HG02610 (cell line): ENCODE measurements around the gene CYB5D1.
"Not testable (repeated sequence)": the region's sequence is repeated elsewhere in the genome, so short reads cannot be mapped to it uniquely, and the experiment has no call there.

ENCODE experiments used
- ATAC-seq: cut with Tn5 transposase; IDR thresholded peaks from one replicate; pipeline ENCODE4 v1.9.1; 2021; ENCODE audit warnings: mild to moderate bottlenecking, moderate library complexity; ENCODE audit not compliant: unreplicated experiment

Gene CYB5D1

DNA sequence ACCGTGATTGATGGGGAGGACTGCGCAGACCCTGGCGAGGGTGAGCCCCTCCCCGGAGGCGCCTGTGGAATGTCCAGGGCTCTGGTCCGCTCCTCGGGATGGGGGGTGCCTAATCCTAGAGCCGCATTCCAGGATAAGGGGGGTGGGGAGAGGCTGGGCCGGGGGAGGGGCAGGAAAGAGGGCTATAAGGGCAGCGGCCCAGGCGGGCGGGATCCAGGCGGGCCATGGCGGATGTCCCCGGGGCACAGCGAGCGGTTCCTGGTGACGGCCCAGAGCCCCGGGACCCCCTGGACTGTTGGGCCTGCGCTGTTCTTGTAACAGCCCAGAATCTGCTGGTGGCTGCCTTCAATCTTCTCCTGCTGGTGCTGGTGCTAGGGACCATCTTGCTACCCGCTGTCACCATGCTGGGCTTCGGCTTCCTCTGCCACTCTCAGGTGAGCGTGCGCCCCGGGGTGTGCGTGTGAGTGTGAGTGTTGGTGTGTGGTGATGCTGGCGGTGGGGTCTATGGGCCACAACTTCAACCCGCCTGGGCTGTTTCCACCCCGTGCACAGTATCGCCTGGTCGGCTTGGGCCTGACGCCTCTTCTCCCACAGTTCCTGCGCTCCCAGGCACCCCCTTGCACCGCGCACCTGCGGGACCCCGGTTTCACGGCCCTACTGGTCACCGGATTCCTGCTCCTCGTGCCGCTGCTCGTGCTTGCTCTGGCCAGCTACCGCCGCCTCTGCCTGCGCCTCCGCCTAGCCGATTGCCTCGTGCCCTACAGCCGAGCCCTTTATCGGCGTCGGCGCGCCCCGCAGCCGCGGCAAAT is 2.7 kb upstream of the CYB5D1 start, which contains the start of gene TMEM88:
TMEM88 (plus strand) TSS at position 216 of the 809 bp plus-strand sequence; CDS start at position 225, 9 bp downstream.
- no peak for ATAC-seq

DNA sequence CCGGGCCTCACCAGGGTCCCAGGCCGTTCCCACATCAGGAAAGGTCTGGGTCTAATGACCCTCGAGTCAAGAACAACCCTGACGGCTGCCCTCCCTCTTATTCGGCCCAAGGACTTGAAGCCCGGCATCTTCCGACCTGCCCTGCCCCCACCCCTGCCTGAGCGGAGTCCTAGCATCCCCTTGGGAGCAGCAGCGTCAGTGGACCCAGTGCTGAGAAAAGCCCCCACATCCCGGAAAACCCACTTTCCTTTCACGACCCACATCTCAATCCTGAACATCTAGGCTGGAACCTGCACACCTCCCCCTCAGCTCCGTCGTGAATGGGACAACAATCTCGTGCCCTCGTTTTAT is 2.2 kb upstream of the CYB5D1 start:
- ATAC-seq: no peak

DNA sequence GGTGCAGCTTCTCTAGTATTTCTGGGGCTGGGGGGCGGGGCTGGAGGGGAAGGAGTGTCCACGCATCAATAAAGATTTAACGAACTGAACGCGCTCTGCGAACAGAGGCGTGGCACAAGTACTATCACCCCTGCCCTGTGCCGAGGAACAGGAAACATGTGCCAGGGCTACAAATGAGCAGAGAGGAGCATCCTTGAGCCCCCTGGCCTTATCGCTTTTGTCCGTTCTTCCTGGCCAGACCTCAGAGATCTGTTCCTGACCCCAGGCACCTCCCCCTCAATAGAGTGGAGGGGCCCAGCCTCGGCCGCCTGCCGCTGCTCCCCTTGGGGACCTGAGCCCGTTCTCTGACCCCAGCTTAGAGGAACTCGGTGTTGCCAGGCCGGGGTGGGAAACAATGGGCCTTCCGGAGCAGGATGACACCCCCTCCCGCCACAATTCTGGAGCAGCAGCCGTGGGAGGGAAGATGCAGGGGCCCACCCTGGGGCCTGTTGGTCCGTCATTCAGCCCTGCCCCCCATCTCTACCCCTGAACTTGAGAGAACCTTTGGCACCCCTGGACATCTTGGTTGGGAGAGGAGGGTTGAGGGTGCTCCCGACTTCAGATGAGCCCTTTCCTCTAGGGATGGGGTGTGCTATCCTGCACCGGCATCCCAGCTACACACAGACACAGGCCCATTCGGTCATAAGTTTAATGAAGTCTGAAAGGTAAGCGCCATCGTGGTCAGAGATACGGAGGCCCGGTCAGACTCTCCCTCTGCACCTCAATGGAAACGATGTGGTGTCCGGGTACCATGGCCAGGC is 1.6 kb upstream of the CYB5D1 start:
- no peak for ATAC-seq

DNA sequence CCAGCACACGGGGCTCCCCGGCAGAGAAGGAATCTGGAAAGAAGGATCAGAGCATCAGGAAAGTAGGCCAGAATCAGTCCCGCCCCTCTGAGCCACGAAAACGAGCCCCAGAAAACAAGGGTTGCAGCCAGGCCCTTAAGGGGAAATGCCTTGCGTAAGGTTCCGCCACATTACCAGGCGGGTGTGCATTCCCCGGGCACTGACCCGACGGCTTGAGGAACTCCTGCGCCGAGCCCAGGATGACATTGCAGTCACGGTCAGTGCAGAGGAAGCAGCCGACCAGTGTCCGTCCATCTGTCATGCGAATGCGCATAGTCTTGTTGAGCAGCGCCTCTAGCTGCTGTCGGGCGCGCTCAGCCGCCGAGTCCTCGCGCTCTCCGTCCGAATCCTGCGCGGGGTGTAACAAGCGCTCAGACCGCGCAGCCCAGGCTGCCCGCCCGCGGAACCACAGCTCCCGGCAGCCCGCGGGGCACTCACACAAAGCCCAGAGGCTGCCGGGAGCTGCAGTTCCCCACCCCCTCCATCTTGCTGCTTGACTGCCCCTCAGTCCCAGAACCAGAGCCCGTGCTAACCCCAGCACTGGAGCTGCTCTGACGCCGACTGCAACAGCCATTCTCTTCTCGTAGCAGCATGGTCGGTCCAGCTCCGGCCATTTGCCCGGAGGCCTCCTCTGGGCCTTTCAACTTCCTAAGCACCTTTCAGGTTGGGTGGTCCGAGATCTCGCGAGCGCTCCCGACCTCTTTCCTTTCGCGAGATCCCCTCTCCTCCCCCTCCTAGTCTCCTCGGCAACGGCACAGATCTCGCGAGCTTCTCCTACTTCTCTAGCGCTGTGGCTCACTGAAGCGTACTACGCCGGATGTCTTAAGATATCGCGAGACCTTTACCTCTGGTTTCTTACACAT is 741 bp upstream of the CYB5D1 start, which contains the start of gene NAA38:
NAA38 (minus strand) TSS at position 749 of the 902 bp plus-strand sequence; CDS start at position 653, 96 bp downstream.
- peak; percentile 75 for ATAC-seq

DNA sequence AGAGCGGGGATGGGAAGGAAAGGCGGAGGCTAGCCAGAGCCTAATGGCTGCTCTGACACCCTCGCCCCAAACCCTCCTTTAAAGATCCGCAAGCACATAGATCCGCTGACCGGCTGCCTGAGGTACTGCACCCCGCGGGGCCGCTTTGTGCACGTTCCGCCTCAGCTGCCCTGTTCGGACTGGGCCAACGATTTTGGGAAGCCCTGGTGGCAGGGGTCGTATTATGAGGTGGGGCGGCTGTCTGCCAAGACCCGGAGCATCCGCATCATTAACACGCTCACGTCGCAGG is 663 bp downstream of the CYB5D1 start:
- no peak for ATAC-seq

GRCh38 chr17:7859028-7859427 is 1.2 kb downstream of the CYB5D1 start:
- no peak for ATAC-seq

DNA sequence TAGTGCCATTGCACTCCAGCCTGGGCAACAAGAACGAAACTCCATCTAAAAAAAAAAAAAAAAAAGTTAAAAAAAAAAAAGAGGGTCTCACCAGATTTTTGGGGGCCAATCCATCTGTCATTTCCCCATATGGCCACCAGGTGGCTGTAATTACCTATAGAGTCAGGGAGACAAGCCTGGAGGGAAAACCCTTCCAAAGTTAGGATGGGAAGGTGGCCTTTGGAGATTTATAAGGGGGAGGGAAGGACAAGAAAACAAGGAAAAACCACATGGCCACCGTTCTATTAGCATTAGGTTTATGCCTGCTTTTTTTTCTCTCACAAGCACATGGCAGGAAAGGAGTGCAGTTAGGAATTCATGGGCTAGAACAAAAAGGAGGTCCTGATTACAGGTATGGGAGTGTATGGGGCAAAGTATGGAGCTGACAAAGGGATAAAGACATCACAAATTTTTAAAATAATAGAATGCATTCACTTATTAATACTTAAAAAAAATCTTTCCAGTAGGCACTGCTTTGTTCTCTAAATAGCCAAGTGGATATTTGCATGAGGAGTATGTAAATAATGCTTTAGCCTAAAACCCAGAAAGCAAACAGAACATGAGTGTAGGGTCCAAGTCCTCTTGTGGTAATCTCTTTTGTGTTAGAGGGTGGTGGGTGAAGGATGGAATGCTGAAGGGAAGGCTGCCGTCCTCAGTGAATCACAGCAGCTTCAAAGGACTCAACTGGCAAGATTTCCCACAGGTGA is 5.1 kb downstream of the CYB5D1 start:
- no peak for ATAC-seq

GRCh38 chr17:7864384-7864783 is 6.6 kb downstream of the CYB5D1 start:
- ATAC-seq: not testable (repeated sequence)

- no peak for ATAC-seq
These were observed 7.3 kb downstream of the CYB5D1 start for GRCh38 chr17:7864995-7865650.

DNA sequence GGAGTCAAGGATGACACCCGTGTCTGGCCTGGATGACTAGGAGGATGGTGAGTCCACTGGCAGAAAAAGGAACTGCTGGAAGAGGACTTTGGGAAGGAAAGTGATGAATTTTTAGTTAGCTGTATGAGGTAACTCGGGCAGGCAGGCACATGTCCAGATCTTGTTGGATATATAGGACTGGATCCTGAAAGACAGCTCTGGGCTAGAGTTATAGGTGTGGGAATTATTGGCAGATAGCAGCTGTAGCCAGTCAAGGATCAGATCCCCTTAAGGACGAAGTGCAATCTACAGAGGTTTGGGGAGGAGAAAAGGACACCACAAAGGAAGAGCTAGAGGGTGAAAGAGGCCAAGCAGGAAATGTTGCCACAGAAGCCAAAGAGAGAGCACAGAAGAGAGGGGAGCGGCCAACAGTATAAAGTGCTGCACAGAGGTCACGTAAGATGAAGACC is 10.1 kb downstream of the CYB5D1 start:
- ATAC-seq: no peak

DNA sequence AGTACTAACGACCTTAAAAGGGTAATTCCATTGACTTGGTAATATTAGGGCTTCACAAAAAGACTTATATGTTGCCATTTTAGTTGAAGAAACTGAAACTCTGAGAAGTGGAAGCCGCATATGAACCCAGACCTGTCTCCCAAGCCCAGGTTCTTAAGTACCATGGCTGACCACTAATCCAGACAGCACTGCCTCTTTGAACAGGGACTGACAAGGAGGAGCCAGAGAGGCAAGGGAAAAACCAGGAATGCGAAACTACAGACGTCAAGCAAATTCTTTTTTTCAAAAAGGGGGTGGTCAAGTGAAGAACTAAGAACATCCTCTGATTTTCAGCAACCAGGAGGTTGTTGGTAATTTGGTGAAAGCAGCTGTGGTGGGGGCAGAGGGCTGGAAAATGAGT is 15.2 kb downstream of the CYB5D1 start:
- no peak for ATAC-seq

- no peak for ATAC-seq
These were observed 18.1 kb downstream of the CYB5D1 start for GRCh38 chr17:7875804-7876370.

- ATAC-seq: no peak
These were observed 20.4 kb downstream of the CYB5D1 start for GRCh38 chr17:7878234-7878633.

DNA sequence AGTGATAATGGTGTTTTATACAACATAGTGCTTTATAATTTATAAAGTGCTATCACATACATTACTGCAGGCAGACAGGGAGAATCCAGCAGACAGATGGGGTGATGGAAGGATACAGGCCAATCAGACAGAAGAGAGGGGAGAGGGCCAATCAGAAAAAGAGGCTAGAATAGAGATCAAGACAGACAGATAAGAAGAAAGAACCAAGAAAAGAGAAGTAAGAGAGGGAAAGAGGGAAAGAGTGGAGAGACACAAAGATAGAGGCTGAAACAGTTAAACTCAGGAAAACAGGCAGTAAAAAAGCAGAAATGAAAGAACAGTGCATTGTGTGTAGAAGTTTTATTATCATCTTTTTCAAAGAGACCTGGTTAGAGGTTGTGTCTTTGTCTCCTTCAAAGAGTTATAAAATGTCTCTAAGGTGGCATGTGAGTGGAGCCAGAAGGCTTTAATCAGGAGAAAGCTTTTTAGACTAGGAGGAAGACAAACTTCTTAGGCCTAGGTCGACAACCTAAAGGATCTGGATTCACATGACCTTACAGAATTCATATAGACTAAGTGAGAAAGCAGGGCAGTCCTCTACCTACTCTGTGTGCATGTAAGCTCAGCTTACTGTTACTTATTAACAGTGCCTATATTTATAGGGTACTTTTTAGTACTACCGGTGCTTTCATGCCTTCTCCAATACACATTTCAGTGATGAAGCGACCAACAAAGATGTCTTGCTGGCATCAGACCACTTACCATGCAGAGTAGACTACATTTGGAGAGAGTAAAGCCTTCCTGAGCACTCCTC is 22.5 kb downstream of the CYB5D1 start:
- ATAC-seq: no peak

- no peak for ATAC-seq
These were observed 23.7 kb downstream of the CYB5D1 start for GRCh38 chr17:7881276-7882054.

- ATAC-seq: no peak
These were observed 24.3 kb downstream of the CYB5D1 start for GRCh38 chr17:7882068-7882467.

- no peak for ATAC-seq
These were observed 24.8 kb downstream of the CYB5D1 start for GRCh38 chr17:7882629-7883028.

- ATAC-seq: no peak
These were observed 26.1 kb downstream of the CYB5D1 start for GRCh38 chr17:7883781-7884386.
